HepG2 (cell line): Measurements from ENCODE around the gene RETREG2. TPM values are rescaled to one million over a fixed set of nuclear protein-coding genes. Genes with fewer than 3 reads are reported as not detected.

ENCODE experiments used
- CSRNP1 ChIP-seq: sonication (generic); formaldehyde crosslinking; IDR thresholded peaks from 2 replicates; pipeline ENCODE4 v1.8.1; 2023; ENCODE audit warnings: mild to moderate bottlenecking, missing genetic modification reagents
- FOXP1 ChIP-seq, 2 experiments: fragments of 450-650 bp in 1 of 2; IDR thresholded peaks; 2 replicates each; pipeline ENCODE4 v1.6.1; 2017 to 2018; ENCODE audit warnings: antibody characterized with exemption in 1 of 2
- GATA4 ChIP-seq: sonication (generic); IDR thresholded peaks from 2 replicates; pipeline ENCODE4 v1.6.1; 2016; ENCODE audit warnings: antibody characterized with exemption, low read depth, borderline replicate concordance
- HDAC6 ChIP-seq: fragments of 200-600 bp; sonication (generic); IDR thresholded peaks from 2 replicates; pipeline ENCODE4 v1.7.0; 2017; ENCODE audit warnings: mild to moderate bottlenecking, antibody characterized with exemption, low read length, low read depth
- HOXA9 ChIP-seq: sonication (generic); formaldehyde crosslinking; IDR thresholded peaks from 2 replicates; pipeline ENCODE4 v1.8.1; 2022; ENCODE audit warnings: missing genetic modification reagents, mild to moderate bottlenecking, moderate library complexity, borderline replicate concordance
- MBNL3 ChIP-seq: fragments of 250-450 bp; sonication (Bioruptor Pico); conservative IDR thresholded peaks from 2 replicates; pipeline ENCODE4 v1.8.0; 2022; ENCODE audit warnings: mild to moderate bottlenecking, inconsistent platforms
- POGZ ChIP-seq: sonication (generic); formaldehyde crosslinking; IDR thresholded peaks from 2 replicates; pipeline ENCODE4 v1.4.0; 2020; ENCODE audit warnings: mild to moderate bottlenecking, missing genetic modification reagents
- SATB2 ChIP-seq: sonication (generic); formaldehyde crosslinking; IDR thresholded peaks from 2 replicates; pipeline ENCODE4 v1.5.0; 2020; ENCODE audit warnings: missing genetic modification reagents
- SETDB1 ChIP-seq: sonication (generic); formaldehyde crosslinking; IDR thresholded peaks from 2 replicates; pipeline ENCODE4 v1.5.1; 2020; ENCODE audit warnings: missing genetic modification reagents, mild to moderate bottlenecking, borderline replicate concordance
- SKIL ChIP-seq: sonication (generic); formaldehyde crosslinking; IDR thresholded peaks from 2 replicates; pipeline ENCODE4 v1.8.0; 2022; ENCODE audit warnings: missing genetic modification reagents, mild to moderate bottlenecking, moderate library complexity, borderline replicate concordance
- SMAD3 ChIP-seq: sonication (generic); formaldehyde crosslinking; IDR thresholded peaks from 2 replicates; pipeline ENCODE4 v1.4.0; 2020; ENCODE audit warnings: missing genetic modification reagents
- SPEN ChIP-seq: sonication (generic); formaldehyde crosslinking; IDR thresholded peaks from 2 replicates; pipeline ENCODE4 v1.5.1; 2020; ENCODE audit warnings: low read depth, mild to moderate bottlenecking, missing genetic modification reagents
- ZMAT3 ChIP-seq: sonication (generic); formaldehyde crosslinking; conservative IDR thresholded peaks from 2 replicates; pipeline ENCODE4 v1.7.0; 2021; ENCODE audit warnings: missing genetic modification reagents
- ZNF430 ChIP-seq: sonication (generic); formaldehyde crosslinking; IDR thresholded peaks from 2 replicates; pipeline ENCODE4 v1.9.0; 2021; ENCODE audit warnings: mild to moderate bottlenecking, missing genetic modification reagents
- ZNF441 ChIP-seq: sonication (generic); formaldehyde crosslinking; IDR thresholded peaks from 2 replicates; pipeline ENCODE4 v1.7.0; 2021; ENCODE audit warnings: missing genetic modification reagents, borderline replicate concordance
- ZNF451 ChIP-seq: sonication (generic); formaldehyde crosslinking; IDR thresholded peaks from 2 replicates; pipeline ENCODE4 v1.5.0; 2020; ENCODE audit warnings: mild to moderate bottlenecking, missing genetic modification reagents
- ZNF484 ChIP-seq: sonication (generic); formaldehyde crosslinking; IDR thresholded peaks from 2 replicates; pipeline ENCODE4 v1.5.1; 2020; ENCODE audit warnings: mild to moderate bottlenecking, low read depth, missing genetic modification reagents, borderline replicate concordance
- ZNF501 ChIP-seq: sonication (generic); formaldehyde crosslinking; IDR thresholded peaks from 2 replicates; pipeline ENCODE4 v1.5.1; 2020; ENCODE audit warnings: mild to moderate bottlenecking, moderate library complexity, missing genetic modification reagents
- ZNF557 ChIP-seq: sonication (generic); formaldehyde crosslinking; IDR thresholded peaks from 2 replicates; pipeline ENCODE4 v1.4.0; 2020; ENCODE audit warnings: missing genetic modification reagents
- ZNF563 ChIP-seq: sonication (generic); formaldehyde crosslinking; IDR thresholded peaks from 2 replicates; pipeline ENCODE4 v1.8.0; 2022; ENCODE audit warnings: mild to moderate bottlenecking, moderate library complexity, missing genetic modification reagents
- ZNF737 ChIP-seq: sonication (generic); formaldehyde crosslinking; IDR thresholded peaks from 2 replicates; pipeline ENCODE4 v1.5.0; 2020; ENCODE audit warnings: missing genetic modification reagents, mild to moderate bottlenecking, borderline replicate concordance
- ZSCAN25 ChIP-seq: sonication (generic); formaldehyde crosslinking; IDR thresholded peaks from 2 replicates; pipeline ENCODE4 v1.8.0; 2022; ENCODE audit warnings: mild to moderate bottlenecking, missing genetic modification reagents
- polyA plus RNA-seq, 8 experiments: library from polyadenylated mRNA; depleted of rRNA in 3 of 8; stranded (reverse) in 7 of 8; unstranded in 1 of 8; fragments of >200 nt; fragmentation: Illumina TruSeq in 4 of 8; extraction: Trizol in 4 of 8; gene quantifications; 2 replicates each; pipeline versions ENCODE4 v1.2.1 to v1.2.3, GENCODE V29; 2011 to 2016; ENCODE audit warnings: low read depth in 4 of 8, missing spikeins in 1 of 8, mixed read lengths in 1 of 8; ENCODE audit not compliant: insufficient read depth in 1 of 8
- total RNA-seq, 5 experiments: library from RNA; depleted of rRNA; stranded (reverse); fragments of >200 nt; fragmentation: Illumina TruSeq; extraction: Trizol; gene quantifications; 2 replicates each; pipeline ENCODE4 v1.2.3, GENCODE V29; 2016; ENCODE audit warnings: low read depth in 1 of 5
- TF ChIP-seq, protein P1 (sequence below): sonication (generic); formaldehyde crosslinking; IDR thresholded peaks from 2 replicates; pipeline ENCODE4 v1.5.0; 2020; ENCODE audit warnings: missing genetic modification reagents

Gene RETREG2
- total and polyA plus RNA-seq, 2 of the 13 experiments (the other 11 are each of a cell fraction or from before 2014, with no cell fraction given): 86.0 to 134 TPM

GRCh38 chr2:219218732-219219701, 40.9 kb downstream of the RETREG2 start, which contains the start of gene ABCB6 (continued):
- TF ChIP-seq ZNF484 (CRISPR knock-in tag) (0 out of 2 replicates have a peak, but pooled peaks have one; percentile 79), ZNF501 (peak; percentile 95), HOXA9 (CRISPR knock-in tag) (peak; percentile 87; the same call in 1 of the 2 replicates), ZNF563 (peak; percentile 98), GATA4 (peak; percentile 73; the same call in 1 of the 2 replicates), SMAD3 (CRISPR knock-in tag) (peak; percentile 68), MBNL3 (CRISPR knock-in tag) (no peak), HDAC6 (no peak), SKIL (no peak), ZNF737 (CRISPR knock-in tag) (no peak; the same call in 1 of the 2 replicates), CSRNP1 (peak; percentile 99), ZNF451 (peak; percentile 99), ZNF441 (CRISPR knock-in tag) (no peak), ZSCAN25 (CRISPR knock-in tag) (no peak), SPEN (CRISPR knock-in tag) (peak; percentile 98), ZMAT3 (peak; percentile 99), ZNF430 (CRISPR knock-in tag) (peak; percentile 95; the same call in 1 of the 2 replicates), ZNF557 (CRISPR knock-in tag) (peak; percentile 87), SATB2 (CRISPR knock-in tag) (peak; percentile 90; the same call in 1 of the 2 replicates), POGZ (CRISPR knock-in tag) (peak; percentile 75), FOXP1 (IDR thresholded peaks at IDR 0.05) (no peak), FOXP1 (CRISPR knock-in tag; IDR thresholded peaks at IDR 0.05) (no peak), SETDB1 (CRISPR knock-in tag) (no peak)
- TF ChIP-seq, protein P1, sequence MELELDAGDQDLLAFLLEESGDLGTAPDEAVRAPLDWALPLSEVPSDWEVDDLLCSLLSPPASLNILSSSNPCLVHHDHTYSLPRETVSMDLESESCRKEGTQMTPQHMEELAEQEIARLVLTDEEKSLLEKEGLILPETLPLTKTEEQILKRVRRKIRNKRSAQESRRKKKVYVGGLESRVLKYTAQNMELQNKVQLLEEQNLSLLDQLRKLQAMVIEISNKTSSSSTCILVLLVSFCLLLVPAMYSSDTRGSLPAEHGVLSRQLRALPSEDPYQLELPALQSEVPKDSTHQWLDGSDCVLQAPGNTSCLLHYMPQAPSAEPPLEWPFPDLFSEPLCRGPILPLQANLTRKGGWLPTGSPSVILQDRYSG (CRISPR knock-in tag): no peak
